GM23338 (cell line): Measurements from ENCODE around the gene TMIGD3. TPM values are rescaled to one million over a fixed set of nuclear protein-coding genes. Genes with fewer than 3 reads are reported as not detected.

Source experiments
- ATAC-seq: fragments of 200-7000 bp; cut with Tn5 transposase; 3 replicates; pipeline ENCODE4 v1.9.1; 2020
- DNase-seq: peaks from one replicate; pipeline ENCODE4 v3.0.0-alpha.2; 2015; ENCODE audit warnings: low spot score
- H2AFZ ChIP-seq: fragments of 200-600 bp; sonication (generic); 2 replicates; pipeline ENCODE4 v1.8.0; 2016; ENCODE audit warnings: antibody characterized with exemption, mild to moderate bottlenecking, moderate library complexity
- H3F3A ChIP-seq: fragments of 200-600 bp; sonication (generic); replicated peaks from 2 replicates; pipeline ENCODE4 v1.8.0; 2017; ENCODE audit warnings: antibody characterized with exemption, mixed run types, low read depth
- H3K27ac ChIP-seq: fragments of 200-600 bp; sonication (generic); 2 replicates; pipeline ENCODE4 v1.6.1; 2016; ENCODE audit warnings: low read depth
- H3K27me3 ChIP-seq: fragments of 200-600 bp; sonication (generic); 2 replicates; pipeline ENCODE4 v1.8.0; 2016; ENCODE audit warnings: mild to moderate bottlenecking, mixed run types, moderate library complexity; ENCODE audit not compliant: insufficient read depth
- H3K36me3 ChIP-seq: fragments of 200-600 bp; sonication (generic); 2 replicates; pipeline ENCODE4 v1.8.0; 2016; ENCODE audit warnings: mild to moderate bottlenecking; ENCODE audit not compliant: insufficient read depth
- H3K4me1 ChIP-seq: fragments of 200-600 bp; sonication (generic); 2 replicates; pipeline ENCODE4 v1.8.0; 2016; ENCODE audit warnings: mild to moderate bottlenecking, moderate library complexity; ENCODE audit not compliant: insufficient read depth
- H3K4me2 ChIP-seq: fragments of 200-600 bp; sonication (generic); 2 replicates; pipeline ENCODE4 v1.7.1; 2017; ENCODE audit warnings: mixed run types
- H3K4me3 ChIP-seq: fragments of 200-600 bp; sonication (generic); 2 replicates; pipeline ENCODE4 v1.6.1; 2016; ENCODE audit warnings: mixed run types
- H3K79me2 ChIP-seq: fragments of 200-600 bp; sonication (generic); replicated peaks from 2 replicates; pipeline ENCODE4 v1.8.0; 2017; ENCODE audit warnings: mild to moderate bottlenecking; ENCODE audit not compliant: insufficient read depth
- H3K9me2 ChIP-seq: fragments of 200-600 bp; sonication (generic); 2 replicates; pipeline ENCODE4 v1.8.0; 2017; ENCODE audit not compliant: insufficient read depth
- H4K20me1 ChIP-seq: fragments of 200-600 bp; sonication (generic); replicated peaks from 2 replicates; pipeline ENCODE4 v1.8.0; 2017; ENCODE audit warnings: mild to moderate bottlenecking; ENCODE audit not compliant: insufficient read depth
- H3K27ac Mint-ChIP-seq: 2 replicates; pipeline ENCODE4 v1.8.0; 2020; ENCODE audit warnings: inconsistent platforms, mild to moderate bottlenecking, moderate library complexity, mixed read lengths
- H3K27me3 Mint-ChIP-seq: 3 replicates; pipeline ENCODE4 v1.8.0; 2022; ENCODE audit warnings: low read depth, mild to moderate bottlenecking, moderate library complexity, mixed read lengths, inconsistent platforms; ENCODE audit not compliant: insufficient read depth, poor library complexity
- H3K36me3 Mint-ChIP-seq: 3 replicates; pipeline ENCODE4 v1.8.0; 2021; ENCODE audit warnings: low read depth, mild to moderate bottlenecking, inconsistent platforms, moderate library complexity, mixed read lengths
- H3K4me1 Mint-ChIP-seq: 3 replicates; pipeline ENCODE4 v1.8.0; 2020; ENCODE audit warnings: mild to moderate bottlenecking, inconsistent platforms, mixed read lengths
- H3K4me3 Mint-ChIP-seq: 3 replicates; pipeline ENCODE4 v1.8.0; 2021; ENCODE audit warnings: moderate library complexity, mild to moderate bottlenecking, inconsistent platforms, mixed read lengths
- H3K9me3 Mint-ChIP-seq: 3 replicates; pipeline ENCODE4 v1.8.0; 2020; ENCODE audit warnings: moderate library complexity, mild to moderate bottlenecking, inconsistent platforms, mixed read lengths
- ETS1 ChIP-seq: IDR thresholded peaks from 2 replicates; pipeline ENCODE4 v1.6.1; 2016; ENCODE audit warnings: antibody characterized with exemption
- EZH2 ChIP-seq: fragments of 200-600 bp; sonication (generic); IDR thresholded peaks from one replicate; pipeline ENCODE4 v1.8.0; 2017; ENCODE audit warnings: antibody characterized with exemption, mild to moderate bottlenecking, low read depth; ENCODE audit not compliant: unreplicated experiment
- JUNB ChIP-seq: IDR thresholded peaks from one replicate; pipeline ENCODE4 v1.6.1; 2016; ENCODE audit warnings: antibody characterized with exemption; ENCODE audit not compliant: unreplicated experiment
- NANOG ChIP-seq: IDR thresholded peaks from 2 replicates; pipeline ENCODE4 v1.6.1; 2016; ENCODE audit warnings: antibody characterized with exemption, borderline replicate concordance
- POLR2AphosphoS5 ChIP-seq: IDR thresholded peaks from 2 replicates; pipeline ENCODE4 v1.6.1; 2016; ENCODE audit warnings: antibody characterized with exemption, low read depth
- STAT1 ChIP-seq: IDR thresholded peaks from one replicate; pipeline ENCODE4 v1.6.1; 2016; ENCODE audit warnings: antibody characterized with exemption; ENCODE audit not compliant: unreplicated experiment
- ZNF462 ChIP-seq: fragments of 250-450 bp; sonication (Bioruptor Pico); IDR thresholded peaks from 2 replicates; pipeline ENCODE4 v1.5.0; 2020; ENCODE audit warnings: mild to moderate bottlenecking, moderate library complexity
- polyA plus RNA-seq: library from polyadenylated mRNA; unstranded; fragments of >200 nt; fragmentation: Nextera tagmentation; extraction: Ambion mirVana; gene quantifications from 2 replicates; pipeline ENCODE4 v1.2.1, GENCODE V29; 2016
- total RNA-seq: library from RNA; depleted of rRNA; stranded (reverse); fragments of >200 nt; shearing (Covaris generic); gene quantifications from 2 replicates; pipeline ENCODE4 v1.2.3, GENCODE V29; 2014
- TF ChIP-seq, protein P1 (sequence below), 2 experiments: fragments of 200-600 bp in 1 of 2; sonication (generic) in 1 of 2; conservative IDR thresholded peaks; 2 replicates each; pipeline versions ENCODE4 v1.5.1 to v1.6.1; 2016 to 2017; ENCODE audit warnings: antibody characterized with exemption in 2 of 2, low read depth in 2 of 2, mild to moderate bottlenecking in 2 of 2, moderate library complexity in 1 of 2

The TMIGD3 gene
- total and polyA plus RNA-seq, 2 experiments from 2014 or later, result not detected

DNA sequence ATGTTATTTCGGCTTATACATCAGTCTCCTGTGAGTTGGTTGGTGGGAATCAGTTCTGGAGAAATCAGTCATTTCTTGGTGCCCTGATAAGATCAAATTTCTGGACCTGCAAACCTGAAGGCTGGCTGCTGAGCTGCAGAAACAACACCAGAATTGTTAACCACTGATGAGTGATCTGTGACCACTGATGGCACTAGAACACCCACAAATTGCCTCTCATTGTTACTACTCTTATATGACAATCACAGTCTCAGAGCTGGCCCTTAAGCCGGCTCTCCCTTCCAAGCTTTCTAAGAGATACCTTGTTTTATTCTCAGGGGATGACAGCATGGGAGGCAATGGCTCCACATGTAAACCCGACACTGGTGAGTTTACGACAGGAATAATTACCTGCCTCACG is 27.7 kb downstream of the TMIGD3 start (continued):
- TF ChIP-seq ETS1 (no peak), ZNF462 (CRISPR knock-in tag) (no peak), JUNB (no peak)

DNA sequence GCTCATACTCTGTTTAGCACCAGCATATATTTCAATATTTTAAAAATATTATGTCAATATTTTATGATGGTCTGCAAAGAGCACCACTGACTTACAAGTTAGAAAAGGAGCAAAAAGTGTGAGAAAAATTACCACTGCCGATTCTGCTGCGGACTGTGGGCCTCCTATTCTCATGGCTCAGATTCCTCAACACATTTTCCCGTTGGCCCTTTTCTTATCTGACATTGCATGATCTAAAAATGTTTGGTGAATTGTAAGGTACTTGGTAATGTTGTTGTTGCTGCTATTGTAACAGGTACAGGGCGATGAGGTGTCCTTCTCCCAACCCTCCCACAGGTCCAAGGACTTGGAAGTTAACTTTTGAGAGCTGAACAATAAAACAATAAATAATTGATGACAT is 28.9 kb downstream of the TMIGD3 start:
- no peaks in the 10 kb centered on the region for H3F3A ChIP-seq
- no peaks in the 10 kb centered on the region for H3K27me3 Mint-ChIP-seq
- no peaks in the 10 kb centered on the region for H3K79me2 ChIP-seq
- ATAC-seq (no peak), DNase-seq (no peak)
- no peak overlapping the region for H2AFZ ChIP-seq
- no peaks in the 10 kb centered on the region for H3K4me1 Mint-ChIP-seq
- H3K4me3 Mint-ChIP-seq, result no peak overlapping the region
- H3K36me3 ChIP-seq, result no peaks in the 10 kb centered on the region
- H3K27ac ChIP-seq, result no peak overlapping the region
- no peaks in the 10 kb centered on the region for H3K9me2 ChIP-seq
- no peaks in the 10 kb centered on the region for H3K27me3 ChIP-seq
- no peaks in the 10 kb centered on the region for H3K9me3 Mint-ChIP-seq
- H3K27ac Mint-ChIP-seq, result no peak overlapping the region
- no peaks in the 10 kb centered on the region for H4K20me1 ChIP-seq
- H3K36me3 Mint-ChIP-seq, result no peaks in the 10 kb centered on the region
- H3K4me1 ChIP-seq, result no peaks in the 10 kb centered on the region
- no peak overlapping the region for H3K4me2 ChIP-seq
- no peak overlapping the region for H3K4me3 ChIP-seq
- TF ChIP-seq POLR2AphosphoS5, result no peak
- no peak for TF ChIP-seq ETS1
- TF ChIP-seq JUNB, result no peak
- TF ChIP-seq, protein P1, sequence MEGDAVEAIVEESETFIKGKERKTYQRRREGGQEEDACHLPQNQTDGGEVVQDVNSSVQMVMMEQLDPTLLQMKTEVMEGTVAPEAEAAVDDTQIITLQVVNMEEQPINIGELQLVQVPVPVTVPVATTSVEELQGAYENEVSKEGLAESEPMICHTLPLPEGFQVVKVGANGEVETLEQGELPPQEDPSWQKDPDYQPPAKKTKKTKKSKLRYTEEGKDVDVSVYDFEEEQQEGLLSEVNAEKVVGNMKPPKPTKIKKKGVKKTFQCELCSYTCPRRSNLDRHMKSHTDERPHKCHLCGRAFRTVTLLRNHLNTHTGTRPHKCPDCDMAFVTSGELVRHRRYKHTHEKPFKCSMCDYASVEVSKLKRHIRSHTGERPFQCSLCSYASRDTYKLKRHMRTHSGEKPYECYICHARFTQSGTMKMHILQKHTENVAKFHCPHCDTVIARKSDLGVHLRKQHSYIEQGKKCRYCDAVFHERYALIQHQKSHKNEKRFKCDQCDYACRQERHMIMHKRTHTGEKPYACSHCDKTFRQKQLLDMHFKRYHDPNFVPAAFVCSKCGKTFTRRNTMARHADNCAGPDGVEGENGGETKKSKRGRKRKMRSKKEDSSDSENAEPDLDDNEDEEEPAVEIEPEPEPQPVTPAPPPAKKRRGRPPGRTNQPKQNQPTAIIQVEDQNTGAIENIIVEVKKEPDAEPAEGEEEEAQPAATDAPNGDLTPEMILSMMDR (conservative IDR thresholded peaks at IDR 0.05; ENCODE audit: low read depth in 2 of 2), result no peak
- no peak for TF ChIP-seq NANOG
- no peak for TF ChIP-seq STAT1
- no peak for TF ChIP-seq EZH2
